ENCODE results near the gene MEN1.

Gene MEN1

DNA sequence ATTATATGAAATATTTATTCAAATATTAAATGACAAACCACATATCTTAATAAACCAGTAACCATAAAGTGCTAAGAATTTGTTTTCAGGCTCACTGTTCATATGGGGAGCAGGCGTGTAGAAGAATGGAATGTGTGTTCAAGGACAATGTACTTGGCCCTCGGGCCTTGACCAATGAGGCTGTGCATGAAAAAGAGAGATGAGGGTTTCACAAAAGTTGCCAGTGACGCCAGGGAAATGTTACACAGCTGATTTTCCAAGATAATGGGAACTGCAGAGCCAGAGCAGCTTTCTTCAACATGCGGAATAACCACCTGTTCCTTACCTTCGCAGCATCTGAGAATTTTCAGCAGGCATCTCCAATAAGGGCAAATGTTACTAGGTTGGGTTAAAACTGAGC is 36.2 kb downstream of the MEN1 start:
- TF ChIP-seq, protein P1, sequence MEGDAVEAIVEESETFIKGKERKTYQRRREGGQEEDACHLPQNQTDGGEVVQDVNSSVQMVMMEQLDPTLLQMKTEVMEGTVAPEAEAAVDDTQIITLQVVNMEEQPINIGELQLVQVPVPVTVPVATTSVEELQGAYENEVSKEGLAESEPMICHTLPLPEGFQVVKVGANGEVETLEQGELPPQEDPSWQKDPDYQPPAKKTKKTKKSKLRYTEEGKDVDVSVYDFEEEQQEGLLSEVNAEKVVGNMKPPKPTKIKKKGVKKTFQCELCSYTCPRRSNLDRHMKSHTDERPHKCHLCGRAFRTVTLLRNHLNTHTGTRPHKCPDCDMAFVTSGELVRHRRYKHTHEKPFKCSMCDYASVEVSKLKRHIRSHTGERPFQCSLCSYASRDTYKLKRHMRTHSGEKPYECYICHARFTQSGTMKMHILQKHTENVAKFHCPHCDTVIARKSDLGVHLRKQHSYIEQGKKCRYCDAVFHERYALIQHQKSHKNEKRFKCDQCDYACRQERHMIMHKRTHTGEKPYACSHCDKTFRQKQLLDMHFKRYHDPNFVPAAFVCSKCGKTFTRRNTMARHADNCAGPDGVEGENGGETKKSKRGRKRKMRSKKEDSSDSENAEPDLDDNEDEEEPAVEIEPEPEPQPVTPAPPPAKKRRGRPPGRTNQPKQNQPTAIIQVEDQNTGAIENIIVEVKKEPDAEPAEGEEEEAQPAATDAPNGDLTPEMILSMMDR (IDR thresholded peaks at IDR 0.05; ENCODE audit: low read depth, low read length) = no peak
- DNase-seq (ENCODE audit: extremely low read depth, low read depth) = no peak

- TF ChIP-seq, protein P1 (IDR thresholded peaks at IDR 0.05; ENCODE audit: low read depth, low read length) = no peak
- no peak for DNase-seq (ENCODE audit: extremely low read depth, low read depth)
Observed at GRCh38 chr11:64772303-64773018, 37.9 kb downstream of the MEN1 start.

- DNase-seq (ENCODE audit: extremely low read depth, low read depth) = no peak
- TF ChIP-seq, protein P1 (IDR thresholded peaks at IDR 0.05; ENCODE audit: low read depth, low read length) = no peak
Observed at GRCh38 chr11:64771861-64772260, 38.5 kb downstream of the MEN1 start.

- TF ChIP-seq, protein P1 (IDR thresholded peaks at IDR 0.05; ENCODE audit: low read depth, low read length) = no peak
- DNase-seq (ENCODE audit: extremely low read depth, low read depth) = no peak
Observed at GRCh38 chr11:64770120-64770519, 40.2 kb downstream of the MEN1 start.

- TF ChIP-seq, protein P1 (IDR thresholded peaks at IDR 0.05; ENCODE audit: low read depth, low read length) = no peak
- DNase-seq (ENCODE audit: extremely low read depth, low read depth) = no peak
Observed at GRCh38 chr11:64769283-64769682, 41.1 kb downstream of the MEN1 start.

GRCh38 chr11:64768300-64768694 is 42.1 kb downstream of the MEN1 start:
- TF ChIP-seq, protein P1 (IDR thresholded peaks at IDR 0.05; ENCODE audit: low read depth, low read length) = no peak
- no peak for DNase-seq (ENCODE audit: extremely low read depth, low read depth)

DNA sequence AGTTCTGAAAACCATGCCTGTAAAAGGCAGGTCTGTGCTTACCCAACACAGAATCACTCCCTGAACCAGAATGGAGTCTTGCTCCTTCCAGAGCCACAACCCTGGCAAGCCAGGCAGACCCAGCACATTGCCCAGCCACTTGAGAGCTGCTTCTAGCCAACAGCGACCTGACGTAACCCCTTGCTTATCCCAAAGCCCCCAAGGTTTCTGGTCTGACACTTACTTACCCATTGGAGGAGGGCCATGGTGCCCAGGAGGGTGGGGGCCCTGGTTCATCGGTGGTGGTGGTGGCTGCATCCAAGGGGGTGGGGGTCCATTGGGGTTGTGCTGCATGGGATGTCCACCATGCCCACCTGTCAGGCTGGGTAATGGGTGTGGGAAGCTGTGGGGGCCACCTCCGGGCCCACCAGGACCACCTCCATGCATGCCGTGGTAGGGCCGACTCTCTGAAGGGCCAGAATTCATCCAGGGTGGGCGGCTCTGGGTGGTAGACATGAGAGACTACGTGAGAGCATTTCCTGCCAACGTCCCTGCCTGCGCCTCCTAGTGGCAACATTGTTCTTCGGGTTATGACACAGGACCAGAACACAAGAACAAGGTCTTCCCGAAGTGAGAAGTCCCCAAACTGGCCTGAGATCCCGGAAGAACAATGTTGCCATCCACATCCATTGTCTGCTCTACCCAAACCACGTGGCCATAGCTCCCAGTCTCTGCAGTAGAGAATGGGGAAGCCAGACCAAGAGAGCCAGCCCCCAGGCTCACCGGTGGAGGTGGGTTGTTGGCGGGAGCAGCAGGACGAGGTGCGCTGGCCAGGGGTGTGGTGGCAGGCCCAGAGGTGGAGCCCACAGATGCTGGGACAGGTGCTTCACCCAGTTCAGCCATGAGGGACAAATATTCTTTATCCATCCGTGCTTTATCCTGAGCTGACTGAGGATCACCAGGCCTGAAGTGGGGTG is 42.7 kb downstream of the MEN1 start:
- TF ChIP-seq, protein P1 (IDR thresholded peaks at IDR 0.05; ENCODE audit: low read depth, low read length) = peak; percentile 75
- no peak for DNase-seq (ENCODE audit: extremely low read depth, low read depth)
